EH (cell line): ENCODE measurements around the gene TMEM132D.
"Not testable (repeated sequence)": the region's sequence is repeated elsewhere in the genome, so short reads cannot be mapped to it uniquely, and the experiment has no call there.

Source experiments
- DNase-seq: peaks from one replicate; pipeline ENCODE4 v3.0.0-alpha.2; 2015; ENCODE audit warnings: low read depth

The TMEM132D gene

DNA sequence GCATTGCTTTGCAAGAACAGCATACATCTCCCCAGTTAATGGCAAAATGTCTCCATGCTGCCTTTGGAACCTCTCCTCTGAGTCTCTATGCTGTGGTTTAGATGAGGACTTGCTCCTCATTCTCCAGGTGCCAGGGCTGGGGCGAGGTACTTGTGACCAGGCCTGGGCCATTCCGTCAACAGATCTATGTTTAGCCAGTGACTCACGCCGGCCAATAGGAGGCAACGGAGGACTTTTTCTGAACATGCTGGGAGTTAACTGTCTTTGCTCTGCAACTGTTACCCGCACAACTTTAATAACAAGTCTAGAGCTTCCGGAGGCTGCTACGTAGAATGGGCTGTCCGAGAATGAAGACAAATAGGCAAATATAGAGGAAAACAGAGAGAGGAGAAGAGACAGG, 836.3 kb downstream of the TMEM132D start:
- DNase-seq, result no peak

DNA sequence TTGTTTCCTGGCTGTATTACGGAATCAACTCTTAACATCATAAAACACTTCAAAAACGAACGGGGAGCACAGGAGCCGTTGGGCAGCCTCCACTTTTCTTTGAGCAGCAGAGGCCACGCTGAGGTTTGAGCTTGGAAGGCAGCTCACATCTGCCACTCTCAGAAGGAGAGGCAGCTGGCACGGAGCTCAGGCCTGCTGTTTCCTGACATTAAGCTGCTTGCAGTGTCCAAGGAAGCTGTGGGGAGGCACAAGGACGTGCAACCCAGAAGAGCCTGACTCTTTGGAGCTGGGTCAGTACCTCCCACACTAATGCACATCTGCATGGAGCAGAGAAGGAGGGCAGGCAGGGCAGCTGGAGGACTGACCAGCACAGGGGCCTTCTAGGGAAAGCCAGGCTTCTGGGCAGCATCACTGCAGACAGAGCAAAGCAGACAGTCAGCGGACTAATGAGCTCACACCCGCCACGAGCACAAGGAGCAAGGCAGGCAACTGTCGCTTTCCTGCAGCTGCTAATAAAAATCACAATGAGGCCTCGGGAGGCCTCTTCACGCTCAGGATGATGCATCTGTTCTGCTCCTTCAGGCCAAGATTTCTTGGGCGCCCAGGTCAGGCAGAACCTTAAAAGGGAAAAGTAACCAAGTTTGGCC, 839.5 kb downstream of the TMEM132D start:
- DNase-seq, result no peak

DNA sequence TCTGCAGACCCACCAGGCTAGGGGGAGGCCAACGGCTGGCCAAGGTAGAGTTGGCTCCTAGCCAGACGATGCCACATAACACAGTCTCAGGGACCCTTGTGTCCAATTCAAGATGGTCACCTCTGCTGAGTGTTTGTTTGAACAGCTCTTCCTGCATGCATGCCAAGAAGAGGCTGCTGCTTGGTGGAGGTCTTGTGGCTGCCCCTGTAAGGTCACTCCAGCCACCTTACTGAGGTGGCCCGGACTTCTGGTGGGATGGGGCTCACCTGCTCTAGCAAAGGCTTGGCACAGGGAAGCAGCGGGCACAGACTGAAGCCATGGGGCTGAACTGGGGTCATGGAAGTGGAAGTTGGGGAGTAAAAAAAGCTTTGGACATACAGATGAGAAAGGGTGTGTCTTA, 840.2 kb downstream of the TMEM132D start:
- DNase-seq, result no peak

- DNase-seq, result no peak
These were observed 850.6 kb downstream of the TMEM132D start for GRCh38 chr12:129053232-129053631.

GRCh38 chr12:129052373-129052772, 851.5 kb downstream of the TMEM132D start:
- no peak for DNase-seq

- DNase-seq, result no peak
These were observed 853.9 kb downstream of the TMEM132D start for GRCh38 chr12:129049917-129050316.

DNA sequence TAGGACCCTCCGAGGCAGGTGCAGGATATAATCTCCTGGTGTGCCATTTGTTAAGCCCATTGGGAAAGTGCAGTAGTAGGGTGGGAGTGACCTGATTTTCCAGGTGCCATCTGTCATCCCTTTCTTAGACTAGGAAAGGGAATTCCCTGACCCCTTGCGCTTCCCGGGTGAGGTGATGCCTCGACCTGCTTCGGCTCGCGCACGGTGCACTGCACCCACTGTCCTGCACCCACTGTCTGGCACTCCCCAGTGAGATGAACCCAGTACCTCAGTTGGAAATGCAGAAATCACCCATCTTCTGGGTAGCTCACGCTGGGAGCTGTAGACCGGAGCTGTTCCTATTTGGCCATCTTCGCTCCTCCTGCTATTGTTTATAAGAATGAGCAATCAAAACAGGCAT, 860.5 kb downstream of the TMEM132D start:
- not testable (repeated sequence) for DNase-seq

GRCh38 chr12:129036135-129036534, 867.7 kb downstream of the TMEM132D start:
- no peak for DNase-seq

- no peak for DNase-seq
These were observed 869.1 kb downstream of the TMEM132D start for GRCh38 chr12:129034558-129035289.

DNA sequence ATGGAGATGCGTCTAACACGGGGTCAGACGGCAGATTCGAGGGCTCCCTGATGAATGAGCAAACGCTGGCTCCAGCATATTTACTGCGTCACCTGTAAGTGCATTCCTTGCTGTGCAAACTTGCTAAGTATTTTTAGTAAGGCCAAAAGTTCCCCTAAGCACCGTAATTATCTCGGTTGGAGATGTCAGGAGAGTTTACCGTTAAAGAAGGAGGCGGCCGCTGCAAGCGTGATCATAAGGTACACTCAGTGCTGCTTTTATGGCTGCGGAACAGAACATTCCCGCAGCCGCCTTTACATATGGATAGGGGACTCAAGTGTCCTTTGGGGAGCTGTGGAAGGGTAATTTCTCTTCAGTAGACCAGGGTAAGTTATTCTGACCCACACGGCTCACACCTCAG, 875.0 kb downstream of the TMEM132D start:
- no peak for DNase-seq

DNA sequence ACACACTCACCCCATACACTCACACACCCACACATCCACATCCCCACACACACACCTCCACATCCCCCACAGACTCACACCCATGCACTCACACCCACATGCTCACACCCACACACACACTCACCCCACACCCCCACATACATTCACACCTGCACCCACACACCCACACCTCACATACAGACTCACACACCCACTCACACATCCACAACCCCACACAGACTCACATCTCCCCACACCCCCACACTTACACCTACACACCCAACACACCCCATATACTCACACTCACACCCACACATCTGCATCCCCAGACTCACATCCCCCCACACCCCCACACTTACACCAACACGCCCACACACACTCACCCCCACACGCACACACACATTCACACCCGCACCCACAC, 878.8 kb downstream of the TMEM132D start:
- no peak for DNase-seq
